Measurements from ENCODE around the gene TATDN2.
A peak's percentile ranks its signal among the peaks of the same experiment; 100 is the strongest.
"Not testable (repeated sequence)": the region's sequence is repeated elsewhere in the genome, so short reads cannot be mapped to it uniquely, and the experiment has no call there.

The TATDN2 gene

DNA sequence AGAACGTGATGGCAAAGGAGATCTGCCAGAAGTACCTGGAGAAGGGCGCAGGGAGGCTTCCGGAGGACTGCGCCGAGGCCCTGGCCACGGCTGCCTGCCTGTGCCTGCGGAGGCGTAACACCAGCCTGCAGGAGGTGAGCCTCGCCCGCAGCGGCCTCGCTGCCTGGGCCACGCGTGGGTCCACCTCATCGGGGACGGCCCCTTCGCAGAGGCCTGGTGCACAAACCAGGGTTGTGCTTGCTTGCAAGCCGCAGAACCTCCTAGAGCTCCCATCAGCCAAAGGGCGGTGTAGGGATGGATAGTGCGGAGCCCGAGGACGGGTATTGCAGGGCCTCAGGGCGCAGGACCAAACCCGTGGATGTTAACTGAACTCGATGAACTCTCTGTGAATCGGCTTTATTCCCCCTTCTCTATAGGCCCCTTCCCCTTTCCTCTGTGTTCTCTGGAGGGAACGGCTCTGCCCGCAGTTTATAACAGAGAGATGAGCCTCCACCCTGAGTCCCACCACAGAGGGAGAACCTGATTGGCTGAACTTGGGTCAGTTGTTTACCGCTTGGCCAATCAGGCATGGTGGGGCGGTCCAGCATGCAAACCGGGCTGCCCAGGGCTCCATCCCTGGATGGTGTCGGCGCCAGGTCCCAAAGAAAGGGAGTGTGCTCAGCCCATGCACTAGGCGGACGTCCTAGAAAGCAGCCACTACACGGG, 13.6 kb upstream of the TATDN2 start:
- DNase-seq (ENCODE audit: low read depth): no peak

GRCh38 chr3:10235551-10235950, 12.7 kb upstream of the TATDN2 start:
- DNase-seq (ENCODE audit: low read depth): no peak

GRCh38 chr3:10238345-10239183, 9.7 kb upstream of the TATDN2 start:
- no peak for DNase-seq (ENCODE audit: low read depth)

GRCh38 chr3:10240799-10241198, 7.5 kb upstream of the TATDN2 start:
- no peak for DNase-seq (ENCODE audit: low read depth)

DNA sequence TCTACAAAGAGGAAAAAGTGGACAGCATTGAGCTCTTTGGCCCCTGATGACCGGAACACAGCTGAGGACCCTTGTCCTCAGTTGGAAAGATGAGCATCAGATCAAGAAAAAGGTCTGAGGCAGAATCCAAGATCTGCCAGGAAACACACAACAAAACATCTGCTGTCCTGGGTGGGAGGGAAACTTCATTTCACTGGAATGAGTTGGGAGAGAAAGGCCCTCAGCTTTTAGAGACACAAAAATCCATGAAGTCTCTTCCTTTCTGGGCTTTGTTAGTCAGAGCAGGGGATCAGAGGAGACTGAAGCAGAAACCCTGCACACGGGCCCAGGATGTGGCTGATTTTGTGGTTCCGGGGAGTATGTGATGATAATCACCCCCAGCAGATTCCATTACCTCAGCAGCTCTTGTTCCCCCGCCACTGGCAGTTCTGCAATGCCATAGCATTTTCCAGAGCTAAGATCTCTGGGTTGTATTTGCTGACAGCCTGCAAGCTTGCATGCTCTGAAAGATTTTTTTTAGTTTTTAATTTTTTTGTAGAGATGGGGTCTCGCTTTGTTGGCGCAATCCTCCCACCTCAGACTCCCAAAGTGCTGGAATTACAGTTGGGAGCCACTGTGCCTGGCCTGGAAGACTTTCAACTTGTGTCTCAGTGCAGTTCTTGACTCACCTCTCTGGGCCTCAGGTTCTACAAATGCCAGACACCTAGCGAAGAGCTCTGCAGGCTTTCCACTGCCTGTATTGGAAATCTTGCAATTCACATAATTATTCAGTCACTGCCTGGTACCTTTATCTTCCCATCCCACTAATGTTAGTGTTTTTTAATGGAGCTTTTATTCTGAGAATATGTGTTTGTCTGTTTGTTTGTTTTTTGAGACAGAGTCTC, 5.8 kb upstream of the TATDN2 start:
- DNase-seq (ENCODE audit: low read depth): peak; percentile 57

DNA sequence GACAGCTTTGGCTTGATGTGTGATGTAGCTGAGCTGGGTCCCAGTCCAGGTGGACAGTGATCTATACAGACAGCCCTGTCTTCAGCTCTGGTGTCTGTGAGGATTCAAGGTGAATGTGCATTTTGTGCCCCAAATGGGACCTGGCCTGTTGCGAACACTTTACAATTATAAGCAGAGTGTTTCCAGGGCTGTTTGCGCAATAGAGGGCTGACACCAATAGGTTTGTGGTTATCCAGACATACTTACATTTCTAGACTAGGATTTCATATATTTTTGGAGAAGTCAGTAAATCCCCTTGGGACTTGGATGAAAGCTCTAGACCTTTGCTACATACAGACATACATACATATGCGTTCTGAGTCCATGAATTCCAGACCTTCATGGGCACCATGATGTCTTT, 4.2 kb upstream of the TATDN2 start:
- DNase-seq (ENCODE audit: low read depth): no peak

DNA sequence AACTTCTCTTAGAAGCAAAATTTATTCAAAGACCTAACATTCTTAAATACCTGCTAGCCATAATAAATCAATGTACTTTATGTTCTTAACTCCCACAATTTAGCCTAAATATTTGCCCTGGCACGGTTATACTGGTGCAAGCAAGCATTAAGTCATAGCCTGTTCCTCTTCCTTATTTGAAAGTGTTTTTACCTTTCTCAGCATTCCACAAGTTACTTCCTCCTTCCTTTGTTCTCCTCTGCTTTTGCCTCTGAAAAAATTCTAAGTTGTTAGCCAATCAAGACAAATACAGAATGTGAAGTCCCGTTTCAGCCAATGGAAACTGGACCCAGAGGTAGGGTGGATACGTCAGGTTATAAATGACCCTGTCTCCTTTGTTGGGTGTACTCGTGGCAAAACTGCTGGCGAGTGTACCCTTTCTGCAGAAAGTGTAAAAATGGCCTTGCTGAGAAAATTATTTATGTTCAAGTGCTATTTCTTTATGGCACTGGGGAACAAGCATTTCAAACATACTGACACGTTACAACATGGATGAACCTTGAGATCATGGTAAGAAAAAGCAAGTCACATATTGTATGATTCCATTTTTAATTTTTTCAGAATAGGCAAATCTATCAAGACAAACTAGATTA, 3.1 kb upstream of the TATDN2 start:
- no peak for DNase-seq (ENCODE audit: low read depth)

DNA sequence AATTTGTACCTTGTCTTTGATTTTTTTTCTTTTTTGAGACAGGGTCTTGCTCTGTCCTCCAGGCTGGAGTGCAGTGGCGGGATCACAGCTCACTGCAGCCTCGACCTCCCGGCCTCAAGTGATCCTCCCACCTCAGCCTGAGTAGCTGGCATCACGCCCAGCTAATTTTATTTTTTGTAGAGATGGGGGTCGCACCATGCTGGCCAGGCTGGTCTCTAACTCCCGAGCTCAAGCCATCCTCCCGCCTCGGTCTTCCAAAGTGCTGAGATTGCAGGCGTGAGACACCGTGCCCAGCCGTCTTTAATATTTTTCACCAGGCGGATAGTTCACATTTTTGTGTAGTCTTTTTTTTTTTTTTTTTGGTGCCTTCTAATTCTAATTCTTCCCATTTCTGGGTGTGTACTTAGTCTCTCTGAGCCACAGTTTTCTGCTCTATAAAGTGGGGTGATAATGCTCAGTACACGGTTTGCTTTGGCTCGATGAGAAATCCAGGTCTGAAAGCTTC, 528 bp upstream of the TATDN2 start:
- no peak for DNase-seq (ENCODE audit: low read depth)

DNA sequence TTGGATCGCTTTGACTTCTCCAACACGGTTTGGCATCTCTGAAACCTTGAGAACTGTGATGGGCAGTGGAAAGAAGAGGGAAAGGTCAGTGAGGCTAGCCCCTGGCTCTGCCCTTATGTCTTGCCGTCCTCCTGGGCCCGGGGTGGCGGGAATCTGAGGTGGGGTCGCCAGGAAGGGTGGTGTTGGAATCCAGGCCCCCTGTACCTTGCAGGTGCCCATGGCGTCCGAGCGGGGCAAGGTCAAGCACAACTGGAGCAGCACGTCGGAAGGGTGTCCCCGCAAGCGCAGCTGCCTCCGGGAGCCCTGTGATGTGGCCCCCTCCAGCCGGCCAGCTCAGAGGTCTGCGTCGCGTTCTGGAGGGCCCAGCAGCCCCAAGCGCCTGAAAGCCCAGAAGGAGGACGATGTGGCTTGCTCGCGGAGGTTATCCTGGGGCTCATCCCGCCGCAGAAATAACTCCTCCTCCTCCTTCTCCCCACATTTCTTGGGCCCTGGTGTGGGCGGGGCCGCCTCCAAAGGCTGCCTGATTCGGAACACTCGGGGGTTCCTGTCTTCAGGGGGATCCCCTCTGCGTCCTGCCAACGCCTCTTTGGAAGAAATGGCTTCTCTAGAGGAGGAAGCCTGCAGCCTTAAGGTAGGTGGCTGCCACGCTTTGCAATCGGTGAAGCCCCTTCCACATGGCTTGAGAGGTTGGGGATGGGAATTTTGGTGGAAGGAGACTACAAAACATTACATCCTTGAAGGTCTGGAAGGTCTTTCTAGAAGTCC, 907 bp downstream of the TATDN2 start:
- DNase-seq (ENCODE audit: low read depth): peak; percentile 23

DNA sequence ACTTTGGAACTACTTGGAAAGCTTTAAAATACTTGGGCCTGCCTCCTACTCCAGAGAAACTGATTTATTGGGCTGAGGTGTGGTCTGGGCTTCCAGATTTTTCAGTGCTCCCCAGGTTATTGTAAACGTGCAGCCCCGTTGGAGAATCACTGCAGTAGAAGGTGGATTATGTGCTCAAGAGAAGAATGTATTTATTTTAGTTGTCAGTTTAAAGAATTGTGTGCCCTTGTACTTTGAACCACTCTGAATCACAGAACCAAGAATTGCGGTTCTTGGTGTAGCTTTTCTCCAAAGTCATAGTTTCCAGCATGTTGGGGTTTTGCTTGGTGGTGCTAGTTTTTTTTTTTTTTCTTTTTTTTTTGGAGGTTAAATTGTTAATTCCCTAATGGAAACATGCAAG, 1.6 kb downstream of the TATDN2 start:
- DNase-seq (ENCODE audit: low read depth): no peak

DNA sequence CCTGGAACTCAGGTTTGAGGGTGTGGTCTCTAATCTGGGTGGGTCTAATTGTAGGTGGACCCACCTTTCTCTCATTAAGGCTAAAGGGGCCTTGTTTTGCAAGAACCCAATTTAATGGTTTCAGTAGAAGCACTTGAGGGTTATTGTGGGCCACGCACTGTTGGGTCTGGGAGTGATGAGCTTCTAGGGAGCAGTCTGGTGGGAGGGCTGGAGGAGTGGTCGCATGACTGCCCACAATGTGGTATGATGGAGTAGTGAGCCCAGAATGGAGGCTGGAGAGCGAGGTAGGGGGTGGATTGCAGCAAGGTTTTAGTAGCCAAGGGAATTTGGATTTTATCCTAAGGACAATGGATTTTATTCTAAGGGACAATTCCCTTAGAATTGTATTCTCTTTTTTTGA, 2.7 kb downstream of the TATDN2 start:
- no peak for DNase-seq (ENCODE audit: low read depth)

- DNase-seq (ENCODE audit: low read depth): no peak
These were observed 5.5 kb downstream of the TATDN2 start for GRCh38 chr3:10253731-10254130.

GRCh38 chr3:10255835-10256234, 7.6 kb downstream of the TATDN2 start:
- DNase-seq (ENCODE audit: low read depth): no peak

DNA sequence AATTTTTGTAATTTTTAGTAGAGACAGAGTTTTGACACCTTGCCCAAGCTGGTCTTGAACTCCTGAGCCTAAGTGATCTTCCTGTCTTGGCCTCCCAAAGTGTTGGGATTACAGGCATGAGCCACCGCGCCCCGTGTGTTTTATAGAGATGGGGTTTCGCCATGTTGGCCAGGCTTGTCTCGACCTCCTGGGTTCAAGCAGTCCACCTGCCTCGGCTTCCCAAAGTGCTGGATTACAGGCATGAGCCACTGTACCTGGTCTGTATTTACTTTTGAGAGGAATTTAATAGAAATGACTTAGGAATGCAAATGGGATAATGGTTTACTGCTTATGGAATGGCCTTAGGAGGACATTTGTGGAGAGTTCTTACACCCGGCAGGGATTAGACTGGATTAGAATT, 10.8 kb downstream of the TATDN2 start:
- no peak for DNase-seq (ENCODE audit: low read depth)

- no peak for DNase-seq (ENCODE audit: low read depth)
These were observed 11.5 kb downstream of the TATDN2 start for GRCh38 chr3:10259798-10260197.

DNA sequence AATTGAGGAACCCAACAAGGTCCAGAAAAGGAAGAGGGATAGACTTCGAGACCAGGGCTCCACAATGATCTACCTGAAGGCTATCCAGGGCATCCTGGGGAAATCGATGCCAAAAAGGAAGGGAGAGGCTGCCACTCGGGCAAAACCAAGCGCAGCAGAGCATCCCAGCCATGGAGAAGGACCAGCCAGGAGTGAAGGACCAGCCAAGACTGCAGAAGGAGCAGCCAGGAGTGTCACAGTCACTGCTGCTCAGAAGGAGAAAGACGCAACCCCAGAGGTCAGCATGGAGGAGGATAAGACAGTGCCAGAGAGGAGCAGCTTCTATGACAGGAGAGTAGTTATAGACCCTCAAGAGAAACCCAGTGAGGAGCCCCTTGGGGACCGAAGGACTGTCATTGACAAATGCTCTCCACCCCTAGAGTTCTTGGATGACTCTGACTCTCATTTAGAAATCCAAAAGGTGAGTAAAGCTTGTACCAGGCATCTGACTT, 12.0 kb downstream of the TATDN2 start:
- DNase-seq (ENCODE audit: low read depth): no peak

DNA sequence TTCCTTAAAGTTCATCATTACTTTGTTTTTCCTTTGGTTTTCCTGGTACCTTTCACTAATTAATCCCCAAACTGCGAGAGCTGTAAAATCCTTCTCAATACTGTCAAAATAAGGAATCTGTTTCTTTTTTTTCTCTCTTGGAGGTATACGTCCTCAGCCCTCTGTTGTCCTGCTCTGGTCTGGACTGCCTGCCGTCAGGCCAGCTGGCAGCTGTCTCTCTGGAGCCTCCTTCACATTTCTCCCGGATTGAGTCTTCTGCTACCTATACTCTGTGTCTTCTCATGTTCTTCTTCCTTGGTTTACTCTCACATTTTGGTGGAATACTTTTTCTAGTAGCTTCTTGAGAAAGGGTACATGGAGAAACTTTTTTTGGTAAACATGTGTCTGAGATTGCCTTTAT, 13.8 kb downstream of the TATDN2 start:
- DNase-seq (ENCODE audit: low read depth): no peak

- peak; percentile 36 for DNase-seq (ENCODE audit: low read depth)
These were observed 15.5 kb downstream of the TATDN2 start for GRCh38 chr3:10263646-10264363.

DNA sequence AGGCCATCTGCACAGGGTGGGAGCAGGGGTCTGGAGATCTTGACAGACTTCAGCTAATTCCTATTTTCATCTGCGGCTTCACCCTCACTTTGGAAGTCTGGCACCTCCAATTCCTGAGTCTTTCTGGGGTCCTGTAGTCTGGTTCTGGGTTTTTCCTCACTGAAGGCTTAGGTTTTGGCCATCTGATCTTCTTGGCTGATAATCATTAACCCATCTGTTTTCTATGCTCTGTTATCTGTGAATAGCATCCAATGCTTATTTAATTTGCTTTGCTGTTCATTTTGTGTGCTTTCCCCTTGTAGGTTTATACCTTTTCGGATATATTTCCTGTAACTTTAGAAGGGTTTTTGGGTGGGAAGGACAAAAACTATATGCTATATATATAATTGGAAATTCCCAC, 17.6 kb downstream of the TATDN2 start:
- DNase-seq (ENCODE audit: low read depth): no peak

- DNase-seq (ENCODE audit: low read depth): not testable (repeated sequence)
These were observed 18.7 kb downstream of the TATDN2 start for GRCh38 chr3:10266936-10267335.

Measured in stimulated activated CD8-positive, alpha-beta memory T cell treated with anti-CD3 and anti-CD28 coated beads, Interleukin-12 subunit alpha, Interleukin-12 subunit beta, amount 100 ng/mL, for 4 hours (primary cell).